HG03139 (cell line): ENCODE data around the gene LONRF2.

ENCODE experiments used
- ATAC-seq: cut with Tn5 transposase; IDR thresholded peaks from one replicate; pipeline ENCODE4 v1.9.1; 2021; ENCODE audit not compliant: unreplicated experiment

LONRF2 gene

GRCh38 chr2:100276716-100277115 lies 45.6 kb downstream of the LONRF2 start:
- no peak for ATAC-seq

- no peak for ATAC-seq
These were observed 47.1 kb downstream of the LONRF2 start for GRCh38 chr2:100275200-100275589.

- no peak for ATAC-seq
These were observed 47.6 kb downstream of the LONRF2 start for GRCh38 chr2:100274566-100275199.

GRCh38 chr2:100274076-100274475 lies 48.2 kb downstream of the LONRF2 start:
- no peak for ATAC-seq

- no peak for ATAC-seq
These were observed 48.9 kb downstream of the LONRF2 start for GRCh38 chr2:100273387-100273786.

- ATAC-seq = no peak
These were observed 49.4 kb downstream of the LONRF2 start for GRCh38 chr2:100272841-100273329.

- ATAC-seq = no peak
These were observed 51.1 kb downstream of the LONRF2 start for GRCh38 chr2:100271210-100271609.

- no peak for ATAC-seq
These were observed 51.7 kb downstream of the LONRF2 start for GRCh38 chr2:100270381-100271146.

GRCh38 chr2:100269889-100270288 lies 52.4 kb downstream of the LONRF2 start:
- no peak for ATAC-seq

- ATAC-seq = no peak
These were observed 53.3 kb downstream of the LONRF2 start for GRCh38 chr2:100268986-100269385.

- ATAC-seq = no peak
These were observed 54.5 kb downstream of the LONRF2 start for GRCh38 chr2:100267751-100268150.

- ATAC-seq = no peak
These were observed 56.2 kb downstream of the LONRF2 start for GRCh38 chr2:100266126-100266525.

- ATAC-seq = no peak
These were observed 57.1 kb downstream of the LONRF2 start for GRCh38 chr2:100265226-100265625.

- no peak for ATAC-seq
These were observed 57.6 kb downstream of the LONRF2 start for GRCh38 chr2:100264651-100265050.

- ATAC-seq = no peak
These were observed 58.2 kb downstream of the LONRF2 start for GRCh38 chr2:100264121-100264520.

GRCh38 chr2:100262555-100263320 lies 59.6 kb downstream of the LONRF2 start:
- ATAC-seq = no peak

GRCh38 chr2:100262046-100262445 lies 60.3 kb downstream of the LONRF2 start:
- ATAC-seq = no peak

GRCh38 chr2:100260712-100261620 lies 61.3 kb downstream of the LONRF2 start:
- ATAC-seq = no peak

- no peak for ATAC-seq
These were observed 63.2 kb downstream of the LONRF2 start for GRCh38 chr2:100259106-100259505.

- no peak for ATAC-seq
These were observed 64.4 kb downstream of the LONRF2 start for GRCh38 chr2:100257939-100258338.

- no peak for ATAC-seq
These were observed 65.5 kb downstream of the LONRF2 start for GRCh38 chr2:100256849-100257248.
